GM23338 (cell line): Measurements from ENCODE around the gene GLA. TPM values are rescaled to one million over a fixed set of nuclear protein-coding genes. Genes with fewer than 3 reads are reported as not detected.

Source experiments
- ATAC-seq: fragments of 200-7000 bp; cut with Tn5 transposase; 3 replicates; pipeline ENCODE4 v1.9.1; 2020
- DNase-seq: peaks from one replicate; pipeline ENCODE4 v3.0.0-alpha.2; 2015; ENCODE audit warnings: low spot score
- H2AFZ ChIP-seq: fragments of 200-600 bp; sonication (generic); 2 replicates; pipeline ENCODE4 v1.8.0; 2016; ENCODE audit warnings: antibody characterized with exemption, mild to moderate bottlenecking, moderate library complexity
- H3F3A ChIP-seq: fragments of 200-600 bp; sonication (generic); replicated peaks from 2 replicates; pipeline ENCODE4 v1.8.0; 2017; ENCODE audit warnings: antibody characterized with exemption, mixed run types, low read depth
- H3K27ac ChIP-seq: fragments of 200-600 bp; sonication (generic); 2 replicates; pipeline ENCODE4 v1.6.1; 2016; ENCODE audit warnings: low read depth
- H3K27me3 ChIP-seq: fragments of 200-600 bp; sonication (generic); 2 replicates; pipeline ENCODE4 v1.8.0; 2016; ENCODE audit warnings: mild to moderate bottlenecking, mixed run types, moderate library complexity; ENCODE audit not compliant: insufficient read depth
- H3K36me3 ChIP-seq: fragments of 200-600 bp; sonication (generic); 2 replicates; pipeline ENCODE4 v1.8.0; 2016; ENCODE audit warnings: mild to moderate bottlenecking; ENCODE audit not compliant: insufficient read depth
- H3K4me1 ChIP-seq: fragments of 200-600 bp; sonication (generic); 2 replicates; pipeline ENCODE4 v1.8.0; 2016; ENCODE audit warnings: mild to moderate bottlenecking, moderate library complexity; ENCODE audit not compliant: insufficient read depth
- H3K4me2 ChIP-seq: fragments of 200-600 bp; sonication (generic); 2 replicates; pipeline ENCODE4 v1.7.1; 2017; ENCODE audit warnings: mixed run types
- H3K4me3 ChIP-seq: fragments of 200-600 bp; sonication (generic); 2 replicates; pipeline ENCODE4 v1.6.1; 2016; ENCODE audit warnings: mixed run types
- H3K79me2 ChIP-seq: fragments of 200-600 bp; sonication (generic); replicated peaks from 2 replicates; pipeline ENCODE4 v1.8.0; 2017; ENCODE audit warnings: mild to moderate bottlenecking; ENCODE audit not compliant: insufficient read depth
- H3K9me2 ChIP-seq: fragments of 200-600 bp; sonication (generic); 2 replicates; pipeline ENCODE4 v1.8.0; 2017; ENCODE audit not compliant: insufficient read depth
- H4K20me1 ChIP-seq: fragments of 200-600 bp; sonication (generic); replicated peaks from 2 replicates; pipeline ENCODE4 v1.8.0; 2017; ENCODE audit warnings: mild to moderate bottlenecking; ENCODE audit not compliant: insufficient read depth
- H3K27ac Mint-ChIP-seq: 2 replicates; pipeline ENCODE4 v1.8.0; 2020; ENCODE audit warnings: inconsistent platforms, mild to moderate bottlenecking, moderate library complexity, mixed read lengths
- H3K27me3 Mint-ChIP-seq: 3 replicates; pipeline ENCODE4 v1.8.0; 2022; ENCODE audit warnings: low read depth, mild to moderate bottlenecking, moderate library complexity, mixed read lengths, inconsistent platforms; ENCODE audit not compliant: insufficient read depth, poor library complexity
- H3K36me3 Mint-ChIP-seq: 3 replicates; pipeline ENCODE4 v1.8.0; 2021; ENCODE audit warnings: low read depth, mild to moderate bottlenecking, inconsistent platforms, moderate library complexity, mixed read lengths
- H3K4me1 Mint-ChIP-seq: 3 replicates; pipeline ENCODE4 v1.8.0; 2020; ENCODE audit warnings: mild to moderate bottlenecking, inconsistent platforms, mixed read lengths
- H3K4me3 Mint-ChIP-seq: 3 replicates; pipeline ENCODE4 v1.8.0; 2021; ENCODE audit warnings: moderate library complexity, mild to moderate bottlenecking, inconsistent platforms, mixed read lengths
- H3K9me3 Mint-ChIP-seq: 3 replicates; pipeline ENCODE4 v1.8.0; 2020; ENCODE audit warnings: moderate library complexity, mild to moderate bottlenecking, inconsistent platforms, mixed read lengths
- CREB1 ChIP-seq: fragments of 250-450 bp; sonication (Bioruptor Pico); IDR thresholded peaks from 2 replicates; pipeline ENCODE4 v1.5.0; 2020; ENCODE audit warnings: low read depth, mild to moderate bottlenecking, moderate library complexity
- EZH2phosphoT487 ChIP-seq: fragments of 200-600 bp; sonication (generic); IDR thresholded peaks from one replicate; pipeline ENCODE4 v1.8.1; 2018; ENCODE audit warnings: antibody characterized with exemption; ENCODE audit not compliant: unreplicated experiment
- JUNB ChIP-seq: IDR thresholded peaks from one replicate; pipeline ENCODE4 v1.6.1; 2016; ENCODE audit warnings: antibody characterized with exemption; ENCODE audit not compliant: unreplicated experiment
- NANOG ChIP-seq: IDR thresholded peaks from 2 replicates; pipeline ENCODE4 v1.6.1; 2016; ENCODE audit warnings: antibody characterized with exemption, borderline replicate concordance
- POLR2AphosphoS5 ChIP-seq: IDR thresholded peaks from 2 replicates; pipeline ENCODE4 v1.6.1; 2016; ENCODE audit warnings: antibody characterized with exemption, low read depth
- REST ChIP-seq: IDR thresholded peaks from one replicate; pipeline ENCODE4 v1.6.1; 2018; ENCODE audit warnings: antibody characterized with exemption; ENCODE audit not compliant: unreplicated experiment
- ZNF114 ChIP-seq: fragments of 250-450 bp; sonication (Bioruptor Pico); IDR thresholded peaks from 2 replicates; pipeline ENCODE4 v1.5.0; 2020; ENCODE audit warnings: mild to moderate bottlenecking, moderate library complexity
- ZNF331 ChIP-seq: fragments of 250-450 bp; sonication (Bioruptor Pico); IDR thresholded peaks from 2 replicates; pipeline ENCODE4 v1.5.0; 2020; ENCODE audit warnings: low read depth, mild to moderate bottlenecking, moderate library complexity
- polyA plus RNA-seq: library from polyadenylated mRNA; unstranded; fragments of >200 nt; fragmentation: Nextera tagmentation; extraction: Ambion mirVana; gene quantifications from 2 replicates; pipeline ENCODE4 v1.2.1, GENCODE V29; 2016
- total RNA-seq: library from RNA; depleted of rRNA; stranded (reverse); fragments of >200 nt; shearing (Covaris generic); gene quantifications from 2 replicates; pipeline ENCODE4 v1.2.3, GENCODE V29; 2014
- TF ChIP-seq, protein P1 (sequence below), 2 experiments: fragments of 200-600 bp in 1 of 2; sonication (generic) in 1 of 2; conservative IDR thresholded peaks; 2 replicates each; pipeline versions ENCODE4 v1.5.1 to v1.6.1; 2016 to 2017; ENCODE audit warnings: antibody characterized with exemption in 2 of 2, low read depth in 2 of 2, mild to moderate bottlenecking in 2 of 2, moderate library complexity in 1 of 2
- TF ChIP-seq, protein P2 (sequence below): IDR thresholded peaks from 2 replicates; pipeline ENCODE4 v1.6.1; 2016; ENCODE audit warnings: antibody characterized with exemption

The GLA gene
- total and polyA plus RNA-seq, 2 experiments from 2014 or later = 34.7 to 44.4 TPM

GRCh38 chrX:101362116-101362515, 45.6 kb downstream of the GLA start (continued):
- no peak for TF ChIP-seq REST
- TF ChIP-seq NANOG = no peak
- TF ChIP-seq POLR2AphosphoS5 = no peak
- TF ChIP-seq, protein P1, sequence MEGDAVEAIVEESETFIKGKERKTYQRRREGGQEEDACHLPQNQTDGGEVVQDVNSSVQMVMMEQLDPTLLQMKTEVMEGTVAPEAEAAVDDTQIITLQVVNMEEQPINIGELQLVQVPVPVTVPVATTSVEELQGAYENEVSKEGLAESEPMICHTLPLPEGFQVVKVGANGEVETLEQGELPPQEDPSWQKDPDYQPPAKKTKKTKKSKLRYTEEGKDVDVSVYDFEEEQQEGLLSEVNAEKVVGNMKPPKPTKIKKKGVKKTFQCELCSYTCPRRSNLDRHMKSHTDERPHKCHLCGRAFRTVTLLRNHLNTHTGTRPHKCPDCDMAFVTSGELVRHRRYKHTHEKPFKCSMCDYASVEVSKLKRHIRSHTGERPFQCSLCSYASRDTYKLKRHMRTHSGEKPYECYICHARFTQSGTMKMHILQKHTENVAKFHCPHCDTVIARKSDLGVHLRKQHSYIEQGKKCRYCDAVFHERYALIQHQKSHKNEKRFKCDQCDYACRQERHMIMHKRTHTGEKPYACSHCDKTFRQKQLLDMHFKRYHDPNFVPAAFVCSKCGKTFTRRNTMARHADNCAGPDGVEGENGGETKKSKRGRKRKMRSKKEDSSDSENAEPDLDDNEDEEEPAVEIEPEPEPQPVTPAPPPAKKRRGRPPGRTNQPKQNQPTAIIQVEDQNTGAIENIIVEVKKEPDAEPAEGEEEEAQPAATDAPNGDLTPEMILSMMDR (conservative IDR thresholded peaks at IDR 0.05; ENCODE audit: low read depth in 2 of 2) = no peak
- TF ChIP-seq CREB1 = no peak
- TF ChIP-seq EZH2phosphoT487 = no peak
- no peak for TF ChIP-seq ZNF331
- TF ChIP-seq, protein P2, sequence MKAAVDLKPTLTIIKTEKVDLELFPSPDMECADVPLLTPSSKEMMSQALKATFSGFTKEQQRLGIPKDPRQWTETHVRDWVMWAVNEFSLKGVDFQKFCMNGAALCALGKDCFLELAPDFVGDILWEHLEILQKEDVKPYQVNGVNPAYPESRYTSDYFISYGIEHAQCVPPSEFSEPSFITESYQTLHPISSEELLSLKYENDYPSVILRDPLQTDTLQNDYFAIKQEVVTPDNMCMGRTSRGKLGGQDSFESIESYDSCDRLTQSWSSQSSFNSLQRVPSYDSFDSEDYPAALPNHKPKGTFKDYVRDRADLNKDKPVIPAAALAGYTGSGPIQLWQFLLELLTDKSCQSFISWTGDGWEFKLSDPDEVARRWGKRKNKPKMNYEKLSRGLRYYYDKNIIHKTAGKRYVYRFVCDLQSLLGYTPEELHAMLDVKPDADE = no peak

GRCh38 chrX:101360390-101360789, 47.3 kb downstream of the GLA start:
- Histone ChIP-seq H3K79me2 (no peaks in the 10 kb centered on the region), H2AFZ (no peak overlapping the region), H3K4me1 (no peaks in the 10 kb centered on the region), H3K9me2 (no peaks in the 10 kb centered on the region), H3F3A (no peaks in the 10 kb centered on the region), H3K4me2 (no peak overlapping the region), H3K4me3 (no peak overlapping the region), H3K27me3 (no peaks in the 10 kb centered on the region), H3K27ac (no peak overlapping the region), H4K20me1 (no peaks in the 10 kb centered on the region), H3K36me3 (no peaks in the 10 kb centered on the region)
- Mint-ChIP-seq H3K27ac (no peak overlapping the region), H3K4me3 (no peak overlapping the region), H3K9me3 (no peaks in the 10 kb centered on the region), H3K27me3 (no peaks in the 10 kb centered on the region), H3K4me1 (peaks cover 2% of the 10 kb centered on the region; the same call in 1 of the 3 replicates), H3K36me3 (no peaks in the 10 kb centered on the region)
- ATAC-seq (no peak), DNase-seq (no peak)
- TF ChIP-seq REST = no peak
- no peak for TF ChIP-seq JUNB
- no peak for TF ChIP-seq CREB1
- no peak for TF ChIP-seq NANOG
- TF ChIP-seq ZNF114 = no peak
- no peak for TF ChIP-seq POLR2AphosphoS5
- no peak for TF ChIP-seq EZH2phosphoT487
